HL-60 (cell line): Measurements from ENCODE around the gene RRP7A.

Source experiments
- GABPA ChIP-seq: IDR thresholded peaks from 2 replicates; pipeline ENCODE4 v1.6.1; 2012; ENCODE audit warnings: low read depth
- TF ChIP-seq, protein P1 (sequence below): IDR thresholded peaks from one replicate; pipeline ENCODE4 v1.5.1; 2011; ENCODE audit warnings: low read length, control low read depth, inconsistent platforms; ENCODE audit not compliant: insufficient read depth

DNA sequence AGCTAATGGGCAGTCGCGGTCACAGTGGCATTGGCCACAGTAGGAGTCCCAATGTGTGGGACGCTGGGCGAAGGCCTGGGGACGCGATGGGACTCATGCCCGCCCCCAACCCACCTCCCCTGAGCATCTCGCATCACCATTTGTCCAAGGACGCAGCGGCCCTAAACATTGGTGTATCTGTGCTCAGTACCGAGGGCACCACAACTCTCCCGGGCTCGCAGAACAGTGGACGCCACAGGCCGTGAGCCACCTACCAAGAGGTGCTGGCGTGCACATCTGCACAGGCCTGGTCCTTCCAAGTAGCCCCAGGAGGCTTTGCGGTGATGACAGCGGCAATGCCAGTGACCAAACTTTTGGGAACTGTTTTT, 27.3 kb downstream of the RRP7A start:
- TF ChIP-seq, protein P1, sequence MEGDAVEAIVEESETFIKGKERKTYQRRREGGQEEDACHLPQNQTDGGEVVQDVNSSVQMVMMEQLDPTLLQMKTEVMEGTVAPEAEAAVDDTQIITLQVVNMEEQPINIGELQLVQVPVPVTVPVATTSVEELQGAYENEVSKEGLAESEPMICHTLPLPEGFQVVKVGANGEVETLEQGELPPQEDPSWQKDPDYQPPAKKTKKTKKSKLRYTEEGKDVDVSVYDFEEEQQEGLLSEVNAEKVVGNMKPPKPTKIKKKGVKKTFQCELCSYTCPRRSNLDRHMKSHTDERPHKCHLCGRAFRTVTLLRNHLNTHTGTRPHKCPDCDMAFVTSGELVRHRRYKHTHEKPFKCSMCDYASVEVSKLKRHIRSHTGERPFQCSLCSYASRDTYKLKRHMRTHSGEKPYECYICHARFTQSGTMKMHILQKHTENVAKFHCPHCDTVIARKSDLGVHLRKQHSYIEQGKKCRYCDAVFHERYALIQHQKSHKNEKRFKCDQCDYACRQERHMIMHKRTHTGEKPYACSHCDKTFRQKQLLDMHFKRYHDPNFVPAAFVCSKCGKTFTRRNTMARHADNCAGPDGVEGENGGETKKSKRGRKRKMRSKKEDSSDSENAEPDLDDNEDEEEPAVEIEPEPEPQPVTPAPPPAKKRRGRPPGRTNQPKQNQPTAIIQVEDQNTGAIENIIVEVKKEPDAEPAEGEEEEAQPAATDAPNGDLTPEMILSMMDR = no peak
- TF ChIP-seq GABPA = no peak
